T-cell (primary cell): ENCODE results near the gene RAPGEF4. TPM values are rescaled to one million over a fixed set of nuclear protein-coding genes. Genes with fewer than 3 reads are reported as not detected.

Experiments used
- ATAC-seq, 4 experiments: fragments of 200-7000 bp in 3 of 4; fragments of 150-1000 bp in 1 of 4; cut with Tn5 transposase; replicated peaks in 1 of 4; 1 replicate in 3 of 4; 2 replicates in 1 of 4; pipeline ENCODE4 v1.10.0; 2021; ENCODE audit warnings: moderate library complexity in 3 of 4, mild to moderate bottlenecking in 2 of 4, moderate number of reproducible peaks in 1 of 4
- CTCF ChIA-PET, 2 donors: fragments of 300-600 bp; sonication (Branson Sonifier 250); formaldehyde crosslinking; loops; one replicate each; lab custom pipeline; 2022; ENCODE audit warnings: antibody characterized with exemption in 2 of 2; lab: Charles Lee
- POLR2A ChIA-PET, 2 donors: fragments of 300-600 bp; sonication (Branson Sonifier 250); formaldehyde crosslinking; loops; one replicate each; lab custom pipeline; 2022; ENCODE audit warnings: antibody characterized with exemption in 2 of 2; lab: Charles Lee
- DNase-seq, 35 experiments: peaks; one replicate each; pipeline versions ENCODE4 v3.0.0 to v3.0.0-alpha.2; 2013 to 2023
- H3K27ac ChIP-seq: one replicate; pipeline ENCODE4 v1.5.1; 2013; ENCODE audit warnings: low read length
- H3K27me3 ChIP-seq, 2 experiments: replicated peaks in 1 of 2; 1 replicate in 1 of 2; 2 replicates in 1 of 2; pipeline versions ENCODE4 v1.6.1 to v1.7.0; 2013; ENCODE audit warnings: low read length in 1 of 2, mixed read lengths in 1 of 2; ENCODE audit not compliant: control insufficient read depth in 2 of 2, insufficient read depth in 2 of 2; ENCODE audit errors: extremely low read depth in 1 of 2
- H3K36me3 ChIP-seq, 2 donors: 1 replicate in 1 of 2; 2 replicates in 1 of 2; pipeline versions ENCODE4 v1.6.1 to v1.7.0; 2013; ENCODE audit warnings: low read length in 1 of 2; ENCODE audit not compliant: control insufficient read depth in 2 of 2, insufficient read depth in 1 of 2; ENCODE audit errors: extremely low read depth in 1 of 2
- H3K4me1 ChIP-seq, 2 experiments: 1 replicate in 1 of 2; 2 replicates in 1 of 2; pipeline versions ENCODE4 v1.6.1 to v1.7.0; 2013; ENCODE audit warnings: low read length in 2 of 2, mixed read lengths in 1 of 2; ENCODE audit not compliant: insufficient read depth in 2 of 2, control insufficient read depth in 1 of 2; ENCODE audit errors: extremely low read depth in 1 of 2
- H3K4me3 ChIP-seq, 2 donors: 1 replicate in 1 of 2; 2 replicates in 1 of 2; pipeline versions ENCODE4 v1.5.1 to v1.7.0; 2013; ENCODE audit warnings: mild to moderate bottlenecking in 2 of 2, low read length in 1 of 2, moderate library complexity in 1 of 2; ENCODE audit not compliant: control insufficient read depth in 1 of 2; ENCODE audit errors: extremely low read depth in 1 of 2
- H3K9me3 ChIP-seq: 2 replicates; pipeline ENCODE4 v1.7.0; 2013
- H3K27ac Mint-ChIP-seq, 2 donors: one replicate each; pipeline ENCODE4 v1.8.0; 2020 to 2021; ENCODE audit warnings: mild to moderate bottlenecking in 2 of 2, mixed read lengths in 2 of 2
- H3K27me3 Mint-ChIP-seq, 2 donors: one replicate each; pipeline ENCODE4 v1.8.0; 2021 to 2022; ENCODE audit warnings: mixed read lengths in 2 of 2
- H3K36me3 Mint-ChIP-seq: one replicate; pipeline ENCODE4 v1.8.0; 2021; ENCODE audit warnings: mixed read lengths
- H3K4me1 Mint-ChIP-seq, 3 donors: one replicate each; pipeline ENCODE4 v1.8.0; 2020 to 2022; ENCODE audit warnings: mixed read lengths in 3 of 3, mild to moderate bottlenecking in 1 of 3
- H3K4me3 Mint-ChIP-seq, 3 donors: one replicate each; pipeline ENCODE4 v1.8.0; 2020 to 2022; ENCODE audit warnings: mild to moderate bottlenecking in 3 of 3, mixed read lengths in 3 of 3, moderate library complexity in 3 of 3
- H3K9me3 Mint-ChIP-seq, 3 donors: one replicate each; pipeline ENCODE4 v1.8.0; 2020 to 2022; ENCODE audit warnings: mixed read lengths in 3 of 3
- WGBS: methylation state at CpG from one replicate; pipeline ENCODE4 v1.1.5; 2013; ENCODE audit warnings: missing lambda C conversion rate; ENCODE audit not compliant: insufficient coverage; 5-methylcytosine and 5-hydroxymethylcytosine counted together
- total RNA-seq, 35 experiments: library from RNA in 6 of 35; stranded (reverse) in 6 of 35; fragments of 120-200 nt in 1 of 35; gene quantifications; one replicate each; pipeline versions ENCODE4 v1.2.1 to v1.2.4 and lab custom pipeline; 2013 to 2026

RAPGEF4 gene
- total RNA-seq, 5 donors from 2014 or later (not counting 1 experiment from before 2014, with no cell fraction given) = 0.18 to 2.5 (median 0.38) TPM

DNA sequence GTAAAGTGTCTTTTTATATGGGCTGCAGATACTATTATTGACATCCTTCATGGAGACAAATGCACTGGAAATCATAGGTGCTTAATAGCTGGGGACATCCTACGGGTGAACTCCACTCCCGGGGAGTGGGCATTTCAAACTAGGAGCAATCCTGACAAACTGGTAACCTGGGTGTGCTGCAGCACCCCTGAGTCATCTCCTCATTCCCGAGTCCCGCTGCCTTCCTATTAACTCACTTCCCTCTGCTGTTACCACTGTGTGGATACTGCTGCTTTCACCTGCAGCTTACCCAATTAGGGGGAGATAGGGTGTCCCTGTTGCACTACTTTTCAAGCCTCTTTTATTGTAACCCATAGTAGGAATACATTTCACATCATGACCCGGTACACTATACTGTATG is 134.2 kb downstream of the RAPGEF4 start:
- no peak for DNase-seq
- Mint-ChIP-seq H3K27ac (no peak overlapping the region), H3K4me3 (no peak overlapping the region), H3K27me3 (peaks cover 4 to 6% of the 10 kb centered on the region in 2 donors), H3K36me3 (no peaks in the 10 kb centered on the region), H3K4me1 (no peaks in the 10 kb centered on the region), H3K9me3 (peaks cover 0 to 4% (median 0%) of the 10 kb centered on the region in 3 donors)
- Histone ChIP-seq H3K9me3 (no peaks in the 10 kb centered on the region), H3K4me3 (no peak overlapping the region), H3K4me1 (no peaks in the 10 kb centered on the region), H3K27me3 (peaks cover 0 to 2% of the 10 kb centered on the region in 2 experiments), H3K36me3 (no peaks in the 10 kb centered on the region), H3K27ac (no peak overlapping the region)
- ChIA-PET CTCF (no interaction called here), POLR2A (interaction anchor here in 1 of 2 donors (0.6 kb wide), 1 partner anchor 9 kb away, joined by 3 read pairs; no protein-coding TSS in a partner anchor)
- no peak for ATAC-seq
- WGBS = 100% methylated on average over 1 of the region's 5 CpGs

DNA sequence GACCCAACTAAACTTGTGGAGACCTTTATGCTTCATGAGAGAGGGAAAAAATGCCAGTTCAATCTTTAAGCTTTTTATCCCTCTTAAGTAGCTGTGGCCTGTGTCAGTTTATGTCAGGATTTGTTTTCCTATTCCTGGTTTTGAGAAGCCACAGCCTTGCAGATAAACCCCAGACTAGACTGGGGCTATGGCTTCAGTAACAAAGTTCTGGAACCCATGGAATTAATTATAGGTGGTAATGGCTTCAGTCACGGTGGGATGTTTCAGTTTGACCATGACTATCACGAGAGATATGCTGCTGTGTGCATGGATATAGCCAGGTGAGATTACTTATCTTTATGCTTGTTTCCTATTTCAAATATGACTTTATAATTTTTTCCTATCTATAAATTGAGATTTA is 134.8 kb downstream of the RAPGEF4 start:
- Histone ChIP-seq H3K4me3 (no peak overlapping the region), H3K36me3 (no peaks in the 10 kb centered on the region), H3K9me3 (no peaks in the 10 kb centered on the region), H3K27me3 (no peaks in the 10 kb centered on the region), H3K4me1 (no peaks in the 10 kb centered on the region), H3K27ac (no peak overlapping the region)
- H3K4me3 Mint-ChIP-seq = no peak overlapping the region
- DNase-seq = no peak
- peaks cover 0 to 5% (median 0%) of the 10 kb centered on the region in 3 donors for H3K9me3 Mint-ChIP-seq
- ChIA-PET CTCF (no interaction called here), POLR2A (interaction anchor here in 1 of 2 donors (0.6 kb wide), 1 partner anchor 9 kb away, joined by 3 read pairs; no protein-coding TSS in a partner anchor)
- no peaks in the 10 kb centered on the region for H3K36me3 Mint-ChIP-seq
- no CpG with 5 or more reads among the region's 2 CpGs for WGBS
- ATAC-seq = no peak
- no peak overlapping the region for H3K27ac Mint-ChIP-seq
- H3K4me1 Mint-ChIP-seq = no peaks in the 10 kb centered on the region
- peaks cover 2% of the 10 kb centered on the region in 2 donors for H3K27me3 Mint-ChIP-seq

GRCh38 chr2:172877826-172878225 is 142.2 kb downstream of the RAPGEF4 start:
- DNase-seq (no peak), ATAC-seq (no peak)
- H3K4me1 Mint-ChIP-seq = no peaks in the 10 kb centered on the region
- H3K27ac ChIP-seq = no peak overlapping the region
- H3K36me3 Mint-ChIP-seq = no peaks in the 10 kb centered on the region
- ChIA-PET CTCF (no interaction called here), POLR2A (no interaction called here)
- no peak overlapping the region for H3K4me3 ChIP-seq
- no peaks in the 10 kb centered on the region for H3K4me1 ChIP-seq
- peaks cover 0 to 3% of the 10 kb centered on the region in 2 experiments for H3K27me3 ChIP-seq
- H3K9me3 ChIP-seq = no peaks in the 10 kb centered on the region
- H3K36me3 ChIP-seq = no peaks in the 10 kb centered on the region
- no CpG with 5 or more reads among the region's 2 CpGs for WGBS
- H3K4me3 Mint-ChIP-seq = no peak overlapping the region
- no peak overlapping the region for H3K27ac Mint-ChIP-seq
- H3K27me3 Mint-ChIP-seq = peaks cover 10 to 15% of the 10 kb centered on the region in 2 donors
- peaks cover 2 to 8% (median 7%) of the 10 kb centered on the region in 3 donors for H3K9me3 Mint-ChIP-seq

- CTCF ChIA-PET = no interaction called here
- no peak overlapping the region for H3K27ac Mint-ChIP-seq
Measured at GRCh38 chr2:172878260-172878659, 142.6 kb downstream of the RAPGEF4 start.

DNA sequence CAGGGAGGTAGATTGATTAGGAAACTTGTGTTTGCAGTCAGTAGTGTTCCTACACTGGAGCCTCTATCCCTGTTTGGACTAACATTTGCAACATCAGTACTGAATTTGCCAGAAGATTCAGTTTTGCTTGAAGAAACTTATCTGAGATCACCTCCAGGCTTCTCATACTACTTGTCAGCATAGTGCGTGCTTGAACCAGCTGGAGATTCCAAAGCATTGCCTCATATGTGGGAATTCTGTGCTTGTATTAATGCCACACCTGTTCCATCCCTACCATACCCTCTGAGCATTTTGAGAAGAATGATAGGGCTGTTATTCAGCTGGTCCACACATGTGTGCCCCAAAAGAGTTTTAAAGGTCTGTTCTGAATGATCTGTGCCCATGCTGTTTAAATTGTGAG is 148.7 kb downstream of the RAPGEF4 start:
- DNase-seq (no peak), ATAC-seq (no peak)
- no CpG with 5 or more reads among the region's 1 CpG for WGBS
- CTCF ChIA-PET = no interaction called here
- Histone ChIP-seq H3K9me3 (no peaks in the 10 kb centered on the region), H3K4me1 (no peaks in the 10 kb centered on the region), H3K27me3 (peaks cover 0 to 4% of the 10 kb centered on the region in 2 experiments), H3K4me3 (no peak overlapping the region), H3K36me3 (no peaks in the 10 kb centered on the region), H3K27ac (no peak overlapping the region)
- no peak overlapping the region for H3K27ac Mint-ChIP-seq
- no peaks in the 10 kb centered on the region for H3K4me1 Mint-ChIP-seq
- POLR2A ChIA-PET = no interaction called here
- H3K4me3 Mint-ChIP-seq = no peak overlapping the region
- H3K27me3 Mint-ChIP-seq = peaks cover 3 to 8% of the 10 kb centered on the region in 2 donors
- H3K36me3 Mint-ChIP-seq = no peaks in the 10 kb centered on the region
- no peaks in the 10 kb centered on the region for H3K9me3 Mint-ChIP-seq

More at GRCh38 chr2:172878260-172878659, 142.6 kb downstream of the RAPGEF4 start:
- Histone ChIP-seq H3K27ac (no peak overlapping the region), H3K4me3 (no peak overlapping the region), H3K27me3 (peaks cover 0 to 3% of the 10 kb centered on the region in 2 experiments), H3K36me3 (no peaks in the 10 kb centered on the region), H3K9me3 (no peaks in the 10 kb centered on the region), H3K4me1 (no peaks in the 10 kb centered on the region)
- ATAC-seq = no peak
- Mint-ChIP-seq H3K27me3 (peaks cover 10 to 15% of the 10 kb centered on the region in 2 donors), H3K4me1 (no peaks in the 10 kb centered on the region), H3K36me3 (no peaks in the 10 kb centered on the region), H3K9me3 (peaks cover 2 to 8% (median 7%) of the 10 kb centered on the region in 3 donors), H3K4me3 (no peak overlapping the region)
- DNase-seq = no peak
- POLR2A ChIA-PET = no interaction called here
- no CpG with 5 or more reads among the region's 1 CpG for WGBS

DNA sequence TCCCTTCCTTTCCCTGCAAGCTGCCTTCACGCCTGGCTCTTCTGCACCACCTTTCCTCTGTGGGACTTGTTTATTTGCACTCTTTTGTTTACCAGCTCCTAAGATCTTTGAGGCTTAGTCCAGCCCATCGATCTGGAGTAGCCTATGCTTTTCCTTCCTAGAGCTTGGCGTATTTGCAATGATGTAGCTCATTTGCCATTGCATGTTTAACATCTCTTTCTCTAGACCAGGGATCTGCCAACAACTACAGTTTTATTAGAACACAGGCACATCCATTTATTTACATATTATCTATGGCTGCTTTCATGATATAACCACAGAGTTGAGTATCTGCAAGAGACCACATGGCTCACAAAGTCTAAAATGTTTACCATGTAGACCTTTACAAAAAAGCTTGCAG is 150.4 kb downstream of the RAPGEF4 start:
- no peaks in the 10 kb centered on the region for H3K9me3 ChIP-seq
- H3K4me3 ChIP-seq = no peak overlapping the region
- Mint-ChIP-seq H3K27me3 (peaks cover 7 to 8% of the 10 kb centered on the region in 2 donors), H3K4me3 (no peak overlapping the region), H3K4me1 (no peaks in the 10 kb centered on the region), H3K36me3 (no peaks in the 10 kb centered on the region), H3K27ac (no peak overlapping the region), H3K9me3 (no peaks in the 10 kb centered on the region)
- H3K4me1 ChIP-seq = no peaks in the 10 kb centered on the region
- H3K27ac ChIP-seq = no peak overlapping the region
- CTCF ChIA-PET = interaction anchor here in 1 of 2 donors (0.7 kb wide), 1 partner anchor 46 kb away, joined by 4 read pairs; no protein-coding TSS in a partner anchor
- POLR2A ChIA-PET = no interaction called here
- DNase-seq (no peak), ATAC-seq (no peak)
- WGBS = 70% methylated on average over 3 of the region's 3 CpGs
- peaks cover 0 to 4% of the 10 kb centered on the region in 2 experiments for H3K27me3 ChIP-seq
- H3K36me3 ChIP-seq = no peaks in the 10 kb centered on the region
